WTC11 (cell line): ENCODE results near the gene THYN1. TPM values are rescaled to one million over a fixed set of nuclear protein-coding genes. Genes with fewer than 3 reads are reported as not detected.

ENCODE experiments used
- ATAC-seq: fragments of 200-7000 bp; cut with Tn5 transposase; 2 replicates; pipeline ENCODE4 v1.10.0; 2021; ENCODE audit warnings: mild to moderate bottlenecking, moderate library complexity
- CTCF ChIA-PET: fragments of 300-600 bp; sonication (Branson Sonifier 250); formaldehyde crosslinking; loops from one replicate; lab custom pipeline; 2021; ENCODE audit warnings: antibody characterized with exemption; lab: Charles Lee
- POLR2A ChIA-PET: fragments of 350-600 bp; sonication (Branson Sonifier 250); formaldehyde crosslinking; loops from one replicate; lab custom pipeline; 2021; ENCODE audit warnings: antibody characterized with exemption; lab: Charles Lee
- DNase-seq: peaks from one replicate; pipeline ENCODE4 v3.0.0; 2021; ENCODE audit warnings: low spot score
- H3K27ac Mint-ChIP-seq: 2 replicates; pipeline ENCODE4 v1.8.0; 2021; ENCODE audit warnings: mixed read lengths
- H3K27me3 Mint-ChIP-seq: 2 replicates; pipeline ENCODE4 v1.8.0; 2021; ENCODE audit warnings: low read depth, mild to moderate bottlenecking, moderate library complexity, mixed read lengths
- H3K36me3 Mint-ChIP-seq: 2 replicates; pipeline ENCODE4 v1.8.0; 2021; ENCODE audit warnings: mixed read lengths
- H3K4me1 Mint-ChIP-seq: 2 replicates; pipeline ENCODE4 v1.8.0; 2022; ENCODE audit warnings: mixed read lengths
- H3K4me3 Mint-ChIP-seq: 2 replicates; pipeline ENCODE4 v1.8.0; 2021; ENCODE audit warnings: mild to moderate bottlenecking, moderate library complexity, mixed read lengths
- H3K9me3 Mint-ChIP-seq: 2 replicates; pipeline ENCODE4 v1.8.0; 2021; ENCODE audit warnings: mixed read lengths
- AFF4 ChIP-seq: sonication (generic); formaldehyde crosslinking; IDR thresholded peaks from 2 replicates; pipeline ENCODE4 v1.8.1; 2023; ENCODE audit warnings: mild to moderate bottlenecking, missing genetic modification reagents, borderline replicate concordance
- AR ChIP-seq: fragments of 250-450 bp; sonication (Bioruptor Pico); IDR thresholded peaks from 2 replicates; pipeline ENCODE4 v1.9.0; 2021; ENCODE audit warnings: mild to moderate bottlenecking
- ARID4B ChIP-seq: sonication (generic); formaldehyde crosslinking; IDR thresholded peaks from 2 replicates; pipeline ENCODE4 v1.8.0; 2023; ENCODE audit warnings: missing genetic modification reagents, mild to moderate bottlenecking, borderline replicate concordance
- ATF1 ChIP-seq: sonication (generic); formaldehyde crosslinking; IDR thresholded peaks from 2 replicates; pipeline ENCODE4 v1.8.1; 2023; ENCODE audit warnings: mild to moderate bottlenecking, moderate library complexity, missing genetic modification reagents
- ATF2 ChIP-seq: sonication (generic); formaldehyde crosslinking; IDR thresholded peaks from 2 replicates; pipeline ENCODE4 v1.8.1; 2022; ENCODE audit warnings: low read depth, missing genetic modification reagents, borderline replicate concordance
- ATF3 ChIP-seq: sonication (generic); formaldehyde crosslinking; conservative IDR thresholded peaks from 2 replicates; pipeline ENCODE4 v1.8.1; 2022; ENCODE audit warnings: mild to moderate bottlenecking, missing genetic modification reagents
- ETV6 ChIP-seq: sonication (generic); formaldehyde crosslinking; IDR thresholded peaks from 2 replicates; pipeline ENCODE4 v1.8.1; 2022; ENCODE audit warnings: mild to moderate bottlenecking, missing genetic modification reagents
- FOXJ3 ChIP-seq: sonication (generic); formaldehyde crosslinking; IDR thresholded peaks from 2 replicates; pipeline ENCODE4 v1.9.0; 2021; ENCODE audit warnings: missing genetic modification reagents, mild to moderate bottlenecking, borderline replicate concordance
- OVOL2 ChIP-seq: fragments of 250-450 bp; sonication (Bioruptor Pico); IDR thresholded peaks from 2 replicates; pipeline ENCODE4 v1.9.0; 2021; ENCODE audit warnings: mild to moderate bottlenecking, borderline replicate concordance
- RORB ChIP-seq: fragments of 250-450 bp; sonication (Bioruptor Pico); IDR thresholded peaks from 2 replicates; pipeline ENCODE4 v1.9.0; 2021; ENCODE audit warnings: mild to moderate bottlenecking
- SP1 ChIP-seq: sonication (generic); formaldehyde crosslinking; conservative IDR thresholded peaks from 2 replicates; pipeline ENCODE4 v1.8.1; 2022; ENCODE audit warnings: missing genetic modification reagents
- TP53 ChIP-seq: sonication (generic); formaldehyde crosslinking; IDR thresholded peaks from 2 replicates; pipeline ENCODE4 v1.8.1; 2023; ENCODE audit warnings: mild to moderate bottlenecking, missing genetic modification reagents
- ZBTB21 ChIP-seq: sonication (generic); formaldehyde crosslinking; IDR thresholded peaks from 2 replicates; pipeline ENCODE4 v1.8.1; 2023; ENCODE audit warnings: mild to moderate bottlenecking, missing genetic modification reagents, borderline replicate concordance
- ZNF138 ChIP-seq: sonication (generic); formaldehyde crosslinking; conservative IDR thresholded peaks from 2 replicates; pipeline ENCODE4 v1.8.1; 2022; ENCODE audit warnings: mild to moderate bottlenecking, moderate library complexity, missing genetic modification reagents
- ZNF219 ChIP-seq: sonication (generic); formaldehyde crosslinking; IDR thresholded peaks from 2 replicates; pipeline ENCODE4 v1.8.0; 2023; ENCODE audit warnings: missing genetic modification reagents, mild to moderate bottlenecking, borderline replicate concordance
- ZNF416 ChIP-seq: fragments of 250-450 bp; sonication (Bioruptor Pico); IDR thresholded peaks from 2 replicates; pipeline ENCODE4 v1.9.0; 2021; ENCODE audit warnings: mild to moderate bottlenecking, inconsistent platforms
- total RNA-seq: library from RNA; stranded (reverse); gene quantifications from 3 replicates; pipeline ENCODE4 v1.2.3, GENCODE V29; 2021
- TF ChIP-seq, protein P1 (sequence below): fragments of 250-450 bp; sonication (Bioruptor Pico); IDR thresholded peaks from 2 replicates; pipeline ENCODE4 v1.9.0; 2021; ENCODE audit warnings: mild to moderate bottlenecking
- TF ChIP-seq, protein P2 (sequence below): sonication (generic); formaldehyde crosslinking; IDR thresholded peaks from 2 replicates; pipeline ENCODE4 v1.8.0; 2022; ENCODE audit warnings: mild to moderate bottlenecking, missing genetic modification reagents

Gene THYN1
- total RNA-seq, 1 experiment from 2014 or later: 80.2 TPM

DNA sequence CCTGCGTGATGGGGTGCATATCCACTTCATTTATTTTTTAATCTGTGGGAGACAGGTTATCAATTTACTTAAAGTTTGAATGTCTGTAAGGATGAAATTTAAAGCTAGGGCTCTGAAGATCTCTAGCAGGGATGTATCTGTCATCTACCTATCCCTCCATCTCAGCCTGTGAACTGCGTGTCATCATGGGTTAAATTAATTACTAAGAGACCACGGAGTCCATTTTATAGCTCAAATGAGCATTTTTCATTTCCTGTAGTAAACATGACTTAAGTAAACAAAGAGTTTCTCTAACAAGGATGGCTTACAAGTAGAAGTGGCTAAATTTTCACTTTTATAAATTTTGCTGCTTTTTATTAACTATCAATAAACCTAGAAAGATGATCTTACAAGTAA is 20.2 kb upstream of the THYN1 start:
- Mint-ChIP-seq H3K9me3 (no peaks in the 10 kb centered on the region), H3K4me1 (peaks cover 64% of the 10 kb centered on the region), H3K27ac (peak overlapping the region; percentile 99)
- DNase-seq: no peak
- CTCF ChIA-PET: interaction anchor here (1.3 to 3.6 kb wide), 5 partner anchors 11 to 86 kb away, joined by 4 to 46 read pairs (median 4); partner anchors contain the start of genes ACAD8, GLB1L2, THYN1 and VPS26B
- POLR2A ChIA-PET: interaction anchor here (0.8 to 1.3 kb wide), 2 partner anchors 9 to 19 kb away, joined by 3 read pairs; partner anchors contain the start of gene ACAD8
- ATAC-seq: no peak; the same call in 1 of the 2 replicates
- TF ChIP-seq, protein P1, sequence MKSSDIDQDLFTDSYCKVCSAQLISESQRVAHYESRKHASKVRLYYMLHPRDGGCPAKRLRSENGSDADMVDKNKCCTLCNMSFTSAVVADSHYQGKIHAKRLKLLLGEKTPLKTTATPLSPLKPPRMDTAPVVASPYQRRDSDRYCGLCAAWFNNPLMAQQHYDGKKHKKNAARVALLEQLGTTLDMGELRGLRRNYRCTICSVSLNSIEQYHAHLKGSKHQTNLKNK (CRISPR knock-in tag): no peak
- TF ChIP-seq AR (CRISPR knock-in tag) (no peak), FOXJ3 (no peak), ZNF138 (CRISPR knock-in tag) (no peak), ZBTB21 (CRISPR knock-in tag) (no peak), OVOL2 (CRISPR knock-in tag) (no peak), ZNF416 (no peak), ARID4B (CRISPR knock-in tag) (no peak), ETV6 (CRISPR knock-in tag) (no peak)
- TF ChIP-seq, protein P2, sequence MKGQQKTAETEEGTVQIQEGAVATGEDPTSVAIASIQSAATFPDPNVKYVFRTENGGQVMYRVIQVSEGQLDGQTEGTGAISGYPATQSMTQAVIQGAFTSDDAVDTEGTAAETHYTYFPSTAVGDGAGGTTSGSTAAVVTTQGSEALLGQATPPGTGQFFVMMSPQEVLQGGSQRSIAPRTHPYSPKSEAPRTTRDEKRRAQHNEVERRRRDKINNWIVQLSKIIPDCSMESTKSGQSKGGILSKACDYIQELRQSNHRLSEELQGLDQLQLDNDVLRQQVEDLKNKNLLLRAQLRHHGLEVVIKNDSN (CRISPR knock-in tag): no peak
- TF ChIP-seq, all 79 proteins: peak for 0
- H3K4me3 Mint-ChIP-seq: peak overlapping the region; percentile 98
- H3K27me3 Mint-ChIP-seq: no peaks in the 10 kb centered on the region
- peaks cover 7% of the 10 kb centered on the region; the same call in 1 of the 2 replicates for H3K36me3 Mint-ChIP-seq

DNA sequence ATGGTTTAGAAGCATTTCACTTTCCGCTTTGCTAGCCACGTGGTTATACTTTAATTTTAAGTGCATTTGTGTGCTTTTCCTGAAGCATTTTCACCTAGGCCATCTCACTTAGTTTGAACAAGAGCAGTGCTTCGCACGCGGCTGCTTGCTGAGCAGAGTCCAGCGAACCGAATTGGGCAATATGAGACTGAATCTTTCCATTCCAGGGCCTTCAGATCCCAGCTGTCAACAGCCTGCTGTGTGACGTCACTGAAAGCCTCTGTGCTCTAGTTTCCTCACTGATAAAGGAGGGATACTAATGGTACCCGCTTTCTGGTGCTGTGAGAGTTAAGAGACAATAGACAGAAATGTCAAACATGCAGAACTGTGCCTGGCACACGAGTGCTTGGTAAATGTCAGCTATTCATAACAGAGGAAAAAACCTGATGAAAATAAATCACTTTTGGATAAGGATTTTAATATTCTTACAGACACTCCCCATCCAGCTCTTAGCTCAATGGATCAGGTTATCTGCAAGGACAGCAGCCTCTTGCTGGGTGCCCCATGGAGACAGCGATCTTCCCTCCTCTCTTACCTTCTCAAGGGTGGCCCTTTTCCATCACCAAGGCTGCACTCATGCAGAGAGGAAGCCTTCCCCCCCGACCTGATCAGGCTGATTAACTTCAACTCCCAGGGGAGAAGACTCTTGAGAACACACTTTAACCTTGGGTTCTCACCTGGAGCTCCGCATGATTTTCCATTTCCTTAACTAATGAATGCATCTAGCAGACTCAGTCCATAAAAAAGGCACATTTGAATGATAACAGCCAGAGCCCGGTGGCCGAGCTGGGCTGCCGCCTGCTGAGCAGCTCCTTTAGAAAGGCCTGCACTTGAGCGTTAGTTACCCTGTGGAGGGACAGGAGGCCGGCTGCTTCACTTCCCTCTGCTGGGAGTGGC is 19.5 kb upstream of the THYN1 start:
- Mint-ChIP-seq H3K36me3 (peaks cover 7% of the 10 kb centered on the region; the same call in 1 of the 2 replicates), H3K27ac (peak overlapping the region; percentile 99), H3K4me3 (peak overlapping the region; percentile 98), H3K9me3 (no peaks in the 10 kb centered on the region), H3K27me3 (no peaks in the 10 kb centered on the region), H3K4me1 (peaks cover 68% of the 10 kb centered on the region)
- POLR2A ChIA-PET: interaction anchor here (1.3 kb wide), 1 partner anchor 9 kb away, joined by 3 read pairs; no protein-coding TSS in a partner anchor
- DNase-seq: peak; percentile 77
- peak; percentile 55 for ATAC-seq
- CTCF ChIA-PET: interaction anchor here (1.3 to 3.6 kb wide), 5 partner anchors 10 to 87 kb away, joined by 4 to 46 read pairs (median 4); partner anchors contain the start of genes ACAD8, GLB1L2, THYN1 and VPS26B
- TF ChIP-seq AFF4 (no peak), ATF1 (CRISPR knock-in tag) (no peak), ZNF219 (CRISPR knock-in tag) (no peak; the same call in 1 of the 2 replicates), ZNF138 (CRISPR knock-in tag) (no peak), ATF3 (no peak), ATF2 (no peak), RORB (no peak), SP1 (CRISPR knock-in tag) (peak; percentile 46), TP53 (CRISPR knock-in tag) (no peak)
